GM12878 (cell line): ENCODE measurements around the gene FTO. TPM values are rescaled to one million over a fixed set of nuclear protein-coding genes. Genes with fewer than 3 reads are reported as not detected.

Experiments
- ATAC-seq: fragments of 200-7000 bp; cut with Tn5 transposase; 3 replicates; pipeline ENCODE4 v1.9.1; 2020; ENCODE audit warnings: mild to moderate bottlenecking, moderate library complexity
- BruUV-seq: library from RNA; stranded (reverse); fragments of 400-500 nt; replicated peaks from 2 replicates; lab custom pipeline; 2021; lab: Mats Ljungman, UMichigan
- CTCF ChIA-PET: fragments of 300-600 bp; sonication (Branson Sonifier 250); formaldehyde crosslinking; extraction: SDS; loops from one replicate; lab custom pipeline; 2021; ENCODE audit warnings: inconsistent platforms; lab: Yijun Ruan, JAX
- POLR2A ChIA-PET: fragments of 350-600 bp; formaldehyde crosslinking; extraction: SDS; loops from one replicate; lab custom pipeline; 2021; ENCODE audit warnings: inconsistent platforms; lab: Charles Lee
- RAD21 ChIA-PET: fragments of 300-600 bp; sonication (Branson Sonifier 250); formaldehyde crosslinking; loops from one replicate; lab custom pipeline; 2023; ENCODE audit warnings: antibody characterized with exemption; ENCODE audit not compliant: unreplicated experiment; lab: Charles Lee
- SMC1A ChIA-PET: fragments of 300-600 bp; sonication (Branson Sonifier 250); formaldehyde crosslinking; loops from one replicate; lab custom pipeline; 2023; ENCODE audit not compliant: unreplicated experiment, uncharacterized antibody; lab: Charles Lee
- DNase-seq: peaks from one replicate; pipeline ENCODE4 v3.0.0-alpha.2; 2011; ENCODE audit warnings: low read depth, low spot score
- FAIRE-seq: peaks from 3 replicates; lab custom pipeline; 2011; peaks lifted over from hg19 to GRCh38; lab: Jason Lieb, UNC
- H2AFZ ChIP-seq: 2 replicates; pipeline ENCODE4 v1.6.0; 2011; ENCODE audit warnings: low read depth, low read length, control low read depth; ENCODE audit not compliant: control insufficient read depth
- H3K27ac ChIP-seq: 2 replicates; pipeline ENCODE4 v1.5.1; 2011; ENCODE audit warnings: control low read depth; ENCODE audit not compliant: control insufficient read depth, insufficient read depth
- H3K27me3 ChIP-seq, 2 experiments: replicated peaks in 1 of 2; 2 replicates each; pipeline versions ENCODE4 v1.6.0 to v1.6.1; 2011; ENCODE audit warnings: low read length in 1 of 2; ENCODE audit not compliant: control insufficient read depth in 2 of 2, insufficient read depth in 2 of 2
- H3K36me3 ChIP-seq, 2 experiments: 2 replicates each; pipeline ENCODE4 v1.5.1; 2011; ENCODE audit warnings: low read length in 1 of 2; ENCODE audit not compliant: control insufficient read depth in 2 of 2, insufficient read depth in 2 of 2
- H3K4me1 ChIP-seq: 2 replicates; pipeline ENCODE4 v1.6.1; 2011; ENCODE audit warnings: mild to moderate bottlenecking, low read length, moderate library complexity, mixed read lengths; ENCODE audit not compliant: control insufficient read depth, insufficient read depth
- H3K4me2 ChIP-seq: 2 replicates; pipeline ENCODE4 v1.6.0; 2011; ENCODE audit warnings: control low read depth; ENCODE audit not compliant: control insufficient read depth, insufficient read depth
- H3K4me3 ChIP-seq: fragments of 200-600 bp; sonication (generic); 2 replicates; pipeline ENCODE4 v1.5.1; 2016
- H3K79me2 ChIP-seq: 2 replicates; pipeline ENCODE4 v1.6.0; 2011; ENCODE audit warnings: low read length; ENCODE audit not compliant: control insufficient read depth, insufficient read depth
- H3K9ac ChIP-seq: 2 replicates; pipeline ENCODE4 v1.8.0; 2011; ENCODE audit warnings: low read length, control low read depth, mixed read lengths; ENCODE audit not compliant: control insufficient read depth, insufficient read depth
- H3K9me3 ChIP-seq: replicated peaks from 3 replicates; pipeline ENCODE4 v1.5.1; 2011; ENCODE audit warnings: mild to moderate bottlenecking, low read length; ENCODE audit not compliant: control insufficient read depth, insufficient read depth
- H4K20me1 ChIP-seq: 2 replicates; pipeline ENCODE4 v1.6.0; 2011; ENCODE audit not compliant: control insufficient read depth, insufficient read depth
- BCL3 ChIP-seq: IDR thresholded peaks from 2 replicates; pipeline ENCODE4 v1.6.1; 2011; ENCODE audit warnings: borderline replicate concordance, low read depth, mild to moderate bottlenecking, moderate library complexity, low read length; ENCODE audit not compliant: insufficient read depth, poor library complexity, severe bottlenecking
- HDGF ChIP-seq: fragments of 450-650 bp; IDR thresholded peaks from 2 replicates; pipeline ENCODE4 v1.6.1; 2016; ENCODE audit warnings: antibody characterized with exemption
- IKZF1 ChIP-seq: fragments of 450-650 bp; conservative IDR thresholded peaks from 2 replicates; pipeline ENCODE4 v1.6.1; 2017; ENCODE audit warnings: antibody characterized with exemption, mild to moderate bottlenecking
- KLF5 ChIP-seq: fragments of 450-650 bp; IDR thresholded peaks from 2 replicates; pipeline ENCODE4 v1.6.1; 2014; ENCODE audit warnings: mild to moderate bottlenecking; ENCODE audit not compliant: partially characterized antibody
- PBX3 ChIP-seq: IDR thresholded peaks from 2 replicates; pipeline ENCODE4 v1.6.1; 2011; ENCODE audit warnings: mild to moderate bottlenecking, low read depth, low read length, moderate library complexity; ENCODE audit not compliant: insufficient replicate concordance
- POLR2AphosphoS5 ChIP-seq: IDR thresholded peaks from 2 replicates; pipeline ENCODE4 v1.6.1; 2011; ENCODE audit warnings: mild to moderate bottlenecking, low read length, inconsistent platforms
- RAD51 ChIP-seq: fragments of 450-650 bp; IDR thresholded peaks from 2 replicates; pipeline ENCODE4 v1.6.1; 2016; ENCODE audit warnings: moderate library complexity, mild to moderate bottlenecking, inconsistent platforms
- RELA ChIP-seq: fragments of 450-650 bp; IDR thresholded peaks from 2 replicates; pipeline ENCODE4 v1.8.0; 2014; ENCODE audit warnings: borderline replicate concordance; ENCODE audit not compliant: partially characterized antibody
- SMAD5 ChIP-seq: IDR thresholded peaks from 2 replicates; pipeline ENCODE4 v1.6.1; 2016; ENCODE audit warnings: antibody characterized with exemption, low read depth
- TCF3 ChIP-seq: IDR thresholded peaks from 2 replicates; pipeline ENCODE4 v1.6.1; 2012; ENCODE audit warnings: low read depth, mild to moderate bottlenecking, low read length, borderline replicate concordance; ENCODE audit not compliant: insufficient read depth
- WRNIP1 ChIP-seq: IDR thresholded peaks from 2 replicates; pipeline ENCODE4 v1.6.1; 2011; ENCODE audit warnings: low read depth, low read length, improper control_type of control experiment, borderline replicate concordance
- ZBTB11 ChIP-seq: fragments of 450-650 bp; formaldehyde crosslinking; IDR thresholded peaks from 2 replicates; pipeline ENCODE4 v1.5.0; 2022; ENCODE audit warnings: mild to moderate bottlenecking, missing genetic modification characterization
- ZBTB4 ChIP-seq: fragments of 450-650 bp; formaldehyde crosslinking; IDR thresholded peaks from 2 replicates; pipeline ENCODE4 v1.4.0; 2022; ENCODE audit warnings: mild to moderate bottlenecking, moderate library complexity
- WGBS: methylation state at CpG from one replicate; pipeline ENCODE4 v1.1.6; 2016; ENCODE audit warnings: low lambda C conversion rate; ENCODE audit not compliant: insufficient replicate concordance, insufficient coverage; ENCODE audit errors: missing lambda C conversion rate; 5-methylcytosine and 5-hydroxymethylcytosine counted together
- in situ Hi-C: fragments of 300-500 bp; cut with MboI; formaldehyde crosslinking; loops from 9 replicates; pipeline ENCODE4 v1.14.3; 2018; ENCODE audit warnings: mixed read lengths
- intact Hi-C: fragments of 100-400 bp; cut with micrococcal nuclease; formaldehyde crosslinking; loops from one replicate; pipeline ENCODE4 v1.14.2; 2022; ENCODE audit not compliant: unreplicated experiment
- polyA plus RNA-seq, 11 experiments: library from polyadenylated mRNA; depleted of rRNA in 4 of 11; unstranded in 6 of 11; stranded (reverse) in 5 of 11; fragments of >200 nt; fragmentation: Nextera tagmentation in 4 of 11; fragmentation: Illumina TruSeq in 1 of 11; extraction: Ambion mirVana in 4 of 11; extraction: Trizol in 1 of 11; gene quantifications; 1 replicate in 1 of 11; 2 replicates in 10 of 11; pipeline versions ENCODE4 v1.2.1 to v1.2.3, GENCODE V29; 2011 to 2016; ENCODE audit warnings: inconsistent platforms in 2 of 11, missing spikeins in 2 of 11, low read depth in 1 of 11
- total RNA-seq, 4 experiments: library from RNA; depleted of rRNA in 3 of 4; stranded (reverse); fragments of >200 nt in 3 of 4; fragmentation: Illumina TruSeq in 1 of 4; extraction: Trizol in 1 of 4; gene quantifications; 2 replicates each; pipeline versions ENCODE4 v1.2.1 to v1.2.3, GENCODE V29; 2013 to 2021
- TF ChIP-seq, protein P1 (sequence below): fragments of 450-650 bp; IDR thresholded peaks from 2 replicates; pipeline ENCODE4 v1.6.1; 2016; ENCODE audit warnings: mild to moderate bottlenecking

Gene FTO
- total and polyA plus RNA-seq, 10 of the 15 experiments (the other 5 are each of a cell fraction or from before 2014, with no cell fraction given): 20.1 to 55.0 (median 47.0) TPM

DNA sequence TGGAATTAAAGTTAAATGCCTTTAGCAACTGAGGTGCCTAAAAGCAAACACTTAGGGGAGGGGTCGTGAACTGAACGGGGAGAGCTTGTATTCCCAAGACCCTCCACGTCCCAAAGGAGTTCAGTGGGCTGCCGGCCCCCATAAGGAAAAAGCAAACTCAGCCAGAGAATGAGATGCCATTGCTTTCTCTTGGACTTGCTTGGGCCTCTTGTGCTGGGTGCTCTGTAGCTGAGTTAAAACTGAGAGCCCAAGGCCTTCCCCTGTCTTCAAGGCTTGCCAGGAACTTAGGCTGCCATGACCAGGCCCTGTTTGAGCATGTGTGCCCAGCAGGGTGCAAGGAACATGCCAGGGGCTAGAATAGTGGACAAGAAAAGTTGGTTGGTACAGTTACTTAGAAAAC, 382.8 kb downstream of the FTO start:
- no peak for FAIRE-seq
- ChIA-PET POLR2A (interaction anchor here (0.6 kb wide), 1 partner anchor 100 kb away, joined by 4 read pairs; no protein-coding TSS in a partner anchor), CTCF (no interaction called here)
- TF ChIP-seq PBX3 (no peak), RAD51 (no peak), POLR2AphosphoS5 (no peak), KLF5 (no peak), WRNIP1 (no peak), ZBTB4 (CRISPR knock-in tag) (no peak), TCF3 (no peak), HDGF (no peak), ZBTB11 (CRISPR knock-in tag) (no peak), IKZF1 (no peak), BCL3 (no peak), SMAD5 (no peak), RELA (no peak)
- TF ChIP-seq, protein P1, sequence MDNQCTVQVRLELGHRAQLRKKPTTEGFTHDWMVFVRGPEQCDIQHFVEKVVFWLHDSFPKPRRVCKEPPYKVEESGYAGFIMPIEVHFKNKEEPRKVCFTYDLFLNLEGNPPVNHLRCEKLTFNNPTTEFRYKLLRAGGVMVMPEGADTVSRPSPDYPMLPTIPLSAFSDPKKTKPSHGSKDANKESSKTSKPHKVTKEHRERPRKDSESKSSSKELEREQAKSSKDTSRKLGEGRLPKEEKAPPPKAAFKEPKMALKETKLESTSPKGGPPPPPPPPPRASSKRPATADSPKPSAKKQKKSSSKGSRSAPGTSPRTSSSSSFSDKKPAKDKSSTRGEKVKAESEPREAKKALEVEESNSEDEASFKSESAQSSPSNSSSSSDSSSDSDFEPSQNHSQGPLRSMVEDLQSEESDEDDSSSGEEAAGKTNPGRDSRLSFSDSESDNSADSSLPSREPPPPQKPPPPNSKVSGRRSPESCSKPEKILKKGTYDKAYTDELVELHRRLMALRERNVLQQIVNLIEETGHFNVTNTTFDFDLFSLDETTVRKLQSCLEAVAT: no peak

More for the DNA sequence above, 382.8 kb downstream of the FTO start:
- Histone ChIP-seq H3K36me3 (no peaks in the 10 kb centered on the region), H4K20me1 (no peaks in the 10 kb centered on the region), H2AFZ (no peak overlapping the region), H3K4me1 (no peaks in the 10 kb centered on the region), H3K27me3 (no peaks in the 10 kb centered on the region), H3K4me3 (no peak overlapping the region), H3K9ac (no peak overlapping the region), H3K9me3 (no peaks in the 10 kb centered on the region), H3K4me2 (no peak overlapping the region), H3K79me2 (no peaks in the 10 kb centered on the region), H3K27ac (no peak overlapping the region)
- ATAC-seq (no peak), DNase-seq (no peak)
- WGBS: 95% methylated on average over 4 of the region's 4 CpGs
- intact Hi-C loops: no loop called here
- ChIA-PET RAD21 (no interaction called here), SMC1A (no interaction called here)
- in situ Hi-C loops: no loop called here
- no TSS peak for BruUV-seq
